Activated CD4-positive, alpha-beta T cell treated with anti-CD3 and anti-CD28 coated beads, Interleukin-2, amount 50 U/mL, for 24 hours (primary cell): ENCODE results near the gene ALDH3B1.

Source experiments
- DNase-seq, 2 donors: peaks; one replicate each; pipeline ENCODE4 v3.0.0-alpha.2; 2020; ENCODE audit warnings: low read depth in 1 of 2, low spot score in 1 of 2

The ALDH3B1 gene

DNA sequence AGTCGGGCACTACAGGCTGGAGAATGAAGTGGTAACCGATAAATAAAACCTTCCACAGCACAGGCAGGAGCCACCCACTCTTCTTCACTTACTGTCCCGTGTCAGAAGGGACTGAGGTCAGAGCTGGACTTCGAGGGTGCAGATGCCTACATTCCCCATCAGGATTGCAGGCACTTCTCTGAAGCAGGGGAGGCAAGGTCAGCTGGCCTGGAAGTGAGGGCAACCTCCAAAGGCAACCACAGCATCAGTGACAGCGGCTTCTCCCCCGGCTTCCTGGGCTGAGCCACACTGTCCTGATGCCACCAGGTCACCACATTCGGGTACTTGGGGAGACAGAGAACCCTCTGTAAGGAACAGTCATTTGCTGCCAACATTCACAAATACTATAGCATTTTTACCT lies 51.4 kb downstream of the ALDH3B1 start:
- no peak for DNase-seq

DNA sequence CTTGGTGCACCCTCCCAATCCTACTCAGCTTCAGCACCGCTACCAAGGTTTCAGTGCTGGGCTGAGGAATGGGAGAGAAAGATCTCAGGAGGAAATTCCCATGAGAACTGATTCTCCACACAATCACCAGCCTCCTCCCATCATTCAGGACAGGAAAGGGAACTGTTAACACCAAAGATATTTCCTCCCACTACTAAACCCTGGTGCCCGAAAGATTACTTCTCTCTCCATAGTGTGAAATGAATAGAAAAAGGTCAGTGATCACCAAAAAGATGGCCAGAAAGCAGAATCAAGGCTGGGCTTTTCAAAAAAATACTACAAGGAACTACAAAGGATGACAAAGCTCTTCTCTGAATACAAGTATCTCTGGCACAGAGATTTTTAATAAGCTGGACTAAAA lies 54.8 kb downstream of the ALDH3B1 start:
- no peak for DNase-seq

DNA sequence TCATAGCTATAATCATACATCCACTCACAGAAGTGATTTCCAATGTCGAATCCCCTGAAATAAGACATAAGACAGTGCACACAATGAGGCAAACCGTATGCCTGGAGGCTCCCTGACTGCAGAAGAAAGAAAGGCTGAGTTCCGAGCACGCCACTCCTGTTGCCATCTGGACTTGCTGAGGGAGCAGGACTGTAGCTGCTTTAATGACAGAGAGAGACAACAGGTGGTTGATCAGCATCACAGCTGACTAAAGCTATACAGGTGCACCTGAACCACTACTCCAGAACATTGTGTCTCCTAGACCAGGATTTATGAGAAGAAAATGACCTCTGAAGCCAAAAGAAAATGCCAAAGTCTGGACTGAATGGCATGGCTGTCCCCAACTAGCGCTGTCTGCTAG lies 55.7 kb downstream of the ALDH3B1 start:
- DNase-seq = no peak

DNA sequence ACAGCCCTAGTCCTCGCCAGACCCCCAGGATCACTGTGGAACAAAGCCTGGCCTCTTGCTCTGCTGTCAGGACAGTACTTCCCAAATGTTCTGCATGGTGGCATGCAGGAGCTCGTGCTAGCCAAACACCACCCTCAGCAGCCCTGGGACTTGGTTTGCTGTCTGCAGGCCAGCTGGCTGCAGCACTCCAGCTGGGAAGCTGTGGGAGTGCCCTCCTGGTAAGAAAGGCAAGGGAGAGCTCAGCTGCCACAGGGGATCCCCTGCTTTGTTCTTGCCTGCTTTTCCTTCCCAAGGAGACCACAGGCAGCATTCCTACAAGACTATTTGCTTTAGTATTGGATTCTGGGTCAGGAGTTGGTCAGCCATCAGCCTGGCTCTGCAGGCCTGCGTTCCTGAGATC lies 56.6 kb downstream of the ALDH3B1 start:
- no peak for DNase-seq

DNA sequence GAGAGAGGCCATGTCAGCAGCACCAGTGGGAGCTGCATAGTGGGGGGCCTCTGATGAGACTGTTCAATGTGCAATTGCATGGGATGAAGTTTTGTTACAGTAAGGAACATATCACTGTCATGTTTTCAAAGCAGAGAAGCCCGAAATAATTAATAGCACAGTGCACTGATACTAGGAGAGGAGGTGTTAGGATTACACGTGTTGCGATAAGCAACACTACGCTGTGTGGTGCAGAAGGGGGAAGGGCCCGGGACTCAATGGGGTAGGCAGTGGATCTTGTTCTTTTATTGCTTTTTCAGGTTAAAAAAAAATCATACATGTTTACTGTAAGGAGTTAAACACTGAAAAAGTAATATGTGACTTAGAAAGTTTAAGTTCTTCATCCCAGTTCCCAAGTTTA lies 57.9 kb downstream of the ALDH3B1 start:
- no peak for DNase-seq

DNA sequence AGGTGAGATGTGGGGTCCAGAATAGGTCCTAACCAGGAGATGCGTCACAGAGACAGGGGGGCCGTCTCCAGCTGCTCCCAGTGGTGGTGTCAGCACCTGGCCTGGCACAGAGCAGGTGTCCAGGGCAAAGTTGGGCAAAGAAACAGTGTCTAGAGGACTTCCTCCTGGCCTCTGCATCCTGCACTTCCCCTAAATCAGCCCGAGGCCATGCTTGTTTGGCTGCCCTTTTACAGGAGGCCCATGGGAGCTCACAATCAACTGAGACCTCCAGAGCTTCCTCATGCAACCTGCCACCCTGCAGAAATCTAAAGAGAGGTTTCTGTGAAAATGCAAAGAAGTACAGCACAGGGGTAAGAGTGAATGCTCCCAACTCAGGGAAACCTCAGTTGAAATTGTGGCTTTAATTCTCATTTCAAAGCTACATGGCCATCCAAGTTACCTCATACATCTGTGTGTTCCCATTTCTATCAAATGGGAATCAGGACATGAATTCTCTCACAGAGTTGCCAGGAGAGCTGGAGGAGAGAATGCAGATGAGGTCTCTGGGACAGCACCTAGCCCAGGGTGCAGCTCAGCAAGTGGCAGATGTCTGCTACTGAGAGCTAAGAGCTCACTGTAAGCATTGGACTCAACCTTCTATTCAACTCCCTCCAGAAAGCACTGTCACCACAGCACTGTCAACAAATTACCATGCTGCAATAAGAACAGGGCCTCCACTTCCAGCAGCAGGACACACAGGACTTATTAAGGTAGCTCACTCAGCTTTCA lies 61.3 kb downstream of the ALDH3B1 start:
- DNase-seq = no peak

DNA sequence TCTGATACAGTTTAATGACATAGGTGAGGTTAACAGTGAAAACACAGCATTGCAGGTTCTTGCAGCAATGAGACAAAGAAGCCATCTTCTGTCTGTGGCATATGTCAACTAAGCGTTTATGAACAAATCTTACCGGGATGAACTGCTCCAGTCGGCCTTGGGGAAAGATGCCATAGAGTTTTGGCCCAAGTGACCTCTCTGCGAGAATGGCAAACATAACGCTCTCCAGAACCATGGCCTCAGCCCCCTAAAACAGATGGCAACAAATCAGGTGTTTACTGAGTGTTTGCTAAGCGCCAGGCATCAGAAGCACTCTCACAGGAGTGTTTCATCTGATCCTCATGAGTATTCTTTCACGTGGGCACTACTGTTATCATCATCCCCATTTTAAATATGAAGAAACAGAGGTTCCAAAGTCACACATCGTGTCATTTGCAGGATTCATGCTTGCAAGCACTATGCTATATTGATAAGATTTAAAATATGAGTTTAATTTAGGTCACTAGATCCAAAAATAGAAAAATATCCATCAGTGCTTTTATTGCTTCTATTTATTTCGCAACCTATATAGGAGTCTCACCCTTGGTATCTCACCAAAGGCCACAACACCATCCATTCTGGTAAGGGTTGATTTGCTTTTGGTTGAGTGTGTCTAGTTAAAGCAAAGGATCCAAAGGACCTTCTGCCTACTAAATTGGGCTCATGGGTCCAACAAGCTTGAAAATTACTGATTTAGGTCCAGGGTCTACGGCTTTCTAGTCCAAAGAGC lies 64.6 kb downstream of the ALDH3B1 start:
- DNase-seq = no peak

DNA sequence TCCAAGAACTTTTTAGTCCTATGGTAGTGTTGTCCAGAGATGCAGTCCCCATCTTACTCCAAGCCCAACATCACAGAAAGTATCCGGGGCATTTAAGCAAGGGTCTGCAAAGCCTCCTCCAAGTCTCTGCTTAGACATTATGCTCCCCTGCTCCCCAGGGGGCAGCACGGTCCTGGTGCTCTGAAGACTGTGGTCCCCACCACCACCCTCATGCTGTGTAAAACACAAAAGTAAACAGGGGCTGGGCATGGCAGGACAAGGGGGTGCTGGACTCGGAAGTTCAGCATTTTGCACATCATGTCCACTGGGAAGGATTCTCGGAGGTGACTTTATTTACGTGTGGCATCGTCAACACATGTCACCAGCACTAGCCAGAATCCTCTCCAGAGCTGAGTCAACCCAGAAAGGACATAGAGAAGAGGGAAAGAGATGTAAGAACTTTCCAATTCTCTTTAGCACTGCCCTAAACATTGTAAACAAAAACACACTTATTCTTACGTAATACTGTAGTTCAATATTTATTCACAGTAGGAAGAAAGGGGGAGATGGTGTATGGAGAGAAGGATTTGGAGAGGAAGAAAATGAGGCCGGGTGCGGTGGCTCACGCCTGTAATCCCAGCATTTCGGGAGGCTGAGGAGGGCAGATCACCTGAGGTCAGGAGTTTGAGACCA lies 66.4 kb downstream of the ALDH3B1 start:
- DNase-seq = no peak

DNA sequence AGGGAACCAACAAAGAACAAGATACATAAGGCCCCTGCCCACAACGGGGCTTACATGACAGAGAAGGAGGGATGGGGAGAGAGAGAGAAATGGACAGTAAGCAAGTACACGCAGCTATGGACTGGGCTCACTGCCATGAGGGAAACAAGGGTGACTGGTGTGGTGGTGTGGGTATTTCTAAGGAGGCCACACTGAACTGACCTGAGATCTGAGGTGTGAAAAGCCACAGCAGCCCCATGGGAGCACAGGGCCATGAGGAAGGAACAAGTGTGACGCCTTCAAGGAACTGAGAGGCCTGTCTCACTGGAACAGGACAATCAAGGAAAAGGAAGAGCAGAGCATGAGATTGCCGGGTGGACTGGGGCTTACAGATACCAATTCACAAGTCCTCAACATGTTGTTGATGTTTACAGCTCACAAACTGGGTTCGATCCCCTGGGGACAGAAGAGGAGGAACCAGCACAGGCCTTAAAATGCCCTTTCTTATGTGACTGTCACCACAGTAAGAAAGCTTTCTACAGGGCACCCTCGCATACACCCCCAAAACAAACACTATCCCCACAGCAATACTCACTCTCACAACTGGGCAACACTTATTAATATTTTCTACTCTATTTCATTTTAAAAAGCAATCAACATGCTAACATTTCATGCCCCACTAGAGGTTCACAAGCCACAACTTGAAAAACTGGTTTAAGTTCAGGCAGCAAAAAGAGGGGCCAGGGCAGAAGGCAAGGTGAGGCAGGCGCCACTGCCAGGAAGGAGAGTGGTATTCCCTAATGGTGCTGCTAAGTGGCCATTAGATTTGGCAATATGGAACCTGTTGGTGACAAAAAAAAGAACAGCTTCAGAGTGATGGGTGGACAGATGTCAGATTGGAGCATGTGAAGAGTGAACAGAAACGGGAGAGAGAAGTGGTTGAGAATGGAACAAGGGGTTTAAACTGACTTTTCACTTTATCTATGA lies 67.8 kb downstream of the ALDH3B1 start:
- no peak for DNase-seq
